ENCODE measurements around the gene AP1AR.

GRCh38 chr4:112276113-112276512 is 44.5 kb downstream of the AP1AR start:
- TF ChIP-seq CTCF (IDR thresholded peaks at IDR 0.05) (no peak), POLR2A (IDR thresholded peaks at IDR 0.05) (no peak)
